Activated CD4-positive, CD25-positive, alpha-beta regulatory T cell treated with anti-CD3 and anti-CD28 coated beads, Interleukin-2, amount 50 U/mL, for 24 hours (primary cell): ENCODE results near the gene TNS4.

Source experiments
- ATAC-seq, 2 donors: fragments of 150-1000 bp; cut with Tn5 transposase; one replicate each; pipeline ENCODE4 v1.10.0; 2021; ENCODE audit warnings: mild to moderate bottlenecking in 1 of 2, moderate library complexity in 1 of 2

The TNS4 gene

GRCh38 chr17:40433551-40434415, 67.6 kb downstream of the TNS4 start:
- ATAC-seq, result no peak

GRCh38 chr17:40432864-40433528, 68.4 kb downstream of the TNS4 start:
- no peak for ATAC-seq

GRCh38 chr17:40431231-40431602, 70.2 kb downstream of the TNS4 start:
- ATAC-seq, result no peak

- no peak for ATAC-seq
Measured at GRCh38 chr17:40430272-40431230, 70.9 kb downstream of the TNS4 start.

- peak; percentile 41 to 70 for ATAC-seq
Measured at GRCh38 chr17:40427002-40427491, 74.4 kb downstream of the TNS4 start.
